ENCODE measurements around the gene MYLK4. TPM values are rescaled to one million over a fixed set of nuclear protein-coding genes. Genes with fewer than 3 reads are reported as not detected.
"Not testable (repeated sequence)": the region's sequence is repeated elsewhere in the genome, so short reads cannot be mapped to it uniquely, and the experiment has no call there.

Gene MYLK4
- total and polyA plus RNA-seq, 8 donors: 0.12 to 1.3 (median 0.43) TPM; not detected in 3

DNA sequence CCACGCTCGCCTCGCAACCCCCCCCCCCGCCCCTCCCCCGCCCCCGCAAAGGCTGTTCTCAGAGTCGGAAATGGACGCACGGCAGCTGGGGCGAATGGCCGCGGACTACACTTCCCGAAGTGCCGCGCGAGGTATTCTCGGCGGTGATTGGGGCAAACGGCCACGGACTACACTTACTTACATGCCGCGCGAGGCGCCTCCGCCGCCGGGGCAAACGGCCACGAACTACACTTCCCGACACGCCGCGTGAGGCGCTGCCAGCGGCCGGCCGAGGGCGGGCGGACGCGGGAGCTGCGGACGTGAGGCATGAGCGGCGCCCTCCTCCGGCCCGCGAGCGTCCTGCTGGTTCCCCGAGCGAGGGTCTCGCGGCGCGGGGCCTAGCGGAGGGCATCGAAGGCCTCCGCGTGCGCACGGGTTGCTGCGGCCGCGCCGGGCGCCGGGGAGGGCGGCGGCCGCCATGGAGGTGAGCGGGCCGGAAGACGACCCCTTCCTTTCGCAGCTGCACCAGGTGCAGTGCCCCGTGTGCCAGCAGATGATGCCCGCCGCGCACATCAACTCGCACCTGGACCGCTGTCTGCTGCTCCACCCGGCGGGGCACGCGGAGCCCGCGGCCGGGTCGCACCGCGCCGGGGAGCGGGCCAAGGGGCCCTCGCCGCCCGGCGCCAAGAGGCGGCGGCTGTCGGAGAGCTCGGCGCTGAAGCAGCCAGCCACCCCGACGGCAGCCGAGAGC, 14.6 kb upstream of the MYLK4 start, which contains the start of gene WRNIP1:
Gene WRNIP1, plus strand, starts transcription at position 228 of the 730 bp plus-strand sequence. Its CDS starts 230 bp downstream, at position 458.
- no peaks in the 10 kb centered on the region for H3K27me3 ChIP-seq
- H3K27ac ChIP-seq: peak within 1 kb of the TSS; percentile 93 to 96 (median 94)
- TF ChIP-seq POLR2A (IDR thresholded peaks at IDR 0.05) (no peak), POLR2AphosphoS5 (IDR thresholded peaks at IDR 0.05) (peak; percentile 79 to 88 (median 85)), EP300 (IDR thresholded peaks at IDR 0.05) (no peak)
- TF ChIP-seq, protein P1, sequence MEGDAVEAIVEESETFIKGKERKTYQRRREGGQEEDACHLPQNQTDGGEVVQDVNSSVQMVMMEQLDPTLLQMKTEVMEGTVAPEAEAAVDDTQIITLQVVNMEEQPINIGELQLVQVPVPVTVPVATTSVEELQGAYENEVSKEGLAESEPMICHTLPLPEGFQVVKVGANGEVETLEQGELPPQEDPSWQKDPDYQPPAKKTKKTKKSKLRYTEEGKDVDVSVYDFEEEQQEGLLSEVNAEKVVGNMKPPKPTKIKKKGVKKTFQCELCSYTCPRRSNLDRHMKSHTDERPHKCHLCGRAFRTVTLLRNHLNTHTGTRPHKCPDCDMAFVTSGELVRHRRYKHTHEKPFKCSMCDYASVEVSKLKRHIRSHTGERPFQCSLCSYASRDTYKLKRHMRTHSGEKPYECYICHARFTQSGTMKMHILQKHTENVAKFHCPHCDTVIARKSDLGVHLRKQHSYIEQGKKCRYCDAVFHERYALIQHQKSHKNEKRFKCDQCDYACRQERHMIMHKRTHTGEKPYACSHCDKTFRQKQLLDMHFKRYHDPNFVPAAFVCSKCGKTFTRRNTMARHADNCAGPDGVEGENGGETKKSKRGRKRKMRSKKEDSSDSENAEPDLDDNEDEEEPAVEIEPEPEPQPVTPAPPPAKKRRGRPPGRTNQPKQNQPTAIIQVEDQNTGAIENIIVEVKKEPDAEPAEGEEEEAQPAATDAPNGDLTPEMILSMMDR (IDR thresholded peaks at IDR 0.05): peak in 5 of 7 experiments; percentile 32 to 83 (median 62)
- 0 to 1% (median 0%) methylated on average over 1 to 103 of the region's 104 CpGs for WGBS, 5 donors
- DNase-seq: peak; percentile 99 to 100
- H3K4me3 ChIP-seq: peak within 1 kb of the TSS; percentile 90 to 92 (median 91)
- H3K9me3 ChIP-seq: no peaks in the 10 kb centered on the region
- peaks cover 0 to 5% (median 2%) of the 10 kb centered on the region in 4 donors for H3K36me3 ChIP-seq
- intact Hi-C loops (cut with DNase I; ENCODE audit: low total_unique reads): no loop called here
- peaks cover 24 to 43% (median 40%) of the 10 kb centered on the region in 4 donors for H3K4me1 ChIP-seq

DNA sequence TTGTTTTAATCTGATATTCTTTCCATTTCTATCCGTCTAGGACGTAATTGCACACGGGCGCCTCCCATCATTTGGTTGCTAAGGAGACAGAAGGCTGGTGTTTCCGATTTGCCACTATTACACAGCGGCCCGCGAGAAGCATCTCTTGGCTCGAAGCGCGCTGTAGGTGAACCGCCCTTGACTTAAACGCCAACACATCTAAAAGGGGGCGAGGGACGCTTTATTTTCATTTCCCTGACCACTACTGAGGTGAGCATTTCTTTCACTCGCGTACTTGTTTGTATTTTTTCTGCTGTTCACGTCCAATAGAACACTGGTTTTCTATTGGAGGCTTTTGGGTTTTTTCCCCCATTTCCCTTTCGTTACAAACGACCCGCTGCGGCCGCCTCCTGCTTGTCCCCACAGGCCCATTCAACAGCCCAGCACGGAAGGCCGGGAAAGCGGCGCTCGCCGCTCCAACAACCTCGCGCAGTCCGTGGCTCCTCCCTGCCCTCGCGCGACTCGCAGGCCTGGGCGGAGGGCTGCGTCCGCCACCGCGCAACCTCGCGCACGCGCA, 14.0 kb upstream of the MYLK4 start:
- Histone ChIP-seq H3K36me3 (no peaks in the 10 kb centered on the region), H3K27ac (peak overlapping the region; percentile 93 to 96 (median 94)), H3K4me3 (peak overlapping the region; percentile 52 to 92 (median 74)), H3K9me3 (no peaks in the 10 kb centered on the region), H3K4me1 (peaks cover 19 to 37% (median 34%) of the 10 kb centered on the region in 4 donors), H3K27me3 (no peaks in the 10 kb centered on the region)
- WGBS, 5 donors: 0 to 1% (median 1%) methylated on average over 37 to 45 of the region's 45 CpGs
- intact Hi-C loops (cut with DNase I; ENCODE audit: low total_unique reads): no loop called here
- peak in 1 of 2 donors; percentile 90 for DNase-seq
- TF ChIP-seq POLR2AphosphoS5 (IDR thresholded peaks at IDR 0.05) (peak in 1 of 3 donors; percentile 44), EP300 (IDR thresholded peaks at IDR 0.05) (no peak), POLR2A (IDR thresholded peaks at IDR 0.05) (no peak)
- TF ChIP-seq, protein P1 (IDR thresholded peaks at IDR 0.05): no peak

DNA sequence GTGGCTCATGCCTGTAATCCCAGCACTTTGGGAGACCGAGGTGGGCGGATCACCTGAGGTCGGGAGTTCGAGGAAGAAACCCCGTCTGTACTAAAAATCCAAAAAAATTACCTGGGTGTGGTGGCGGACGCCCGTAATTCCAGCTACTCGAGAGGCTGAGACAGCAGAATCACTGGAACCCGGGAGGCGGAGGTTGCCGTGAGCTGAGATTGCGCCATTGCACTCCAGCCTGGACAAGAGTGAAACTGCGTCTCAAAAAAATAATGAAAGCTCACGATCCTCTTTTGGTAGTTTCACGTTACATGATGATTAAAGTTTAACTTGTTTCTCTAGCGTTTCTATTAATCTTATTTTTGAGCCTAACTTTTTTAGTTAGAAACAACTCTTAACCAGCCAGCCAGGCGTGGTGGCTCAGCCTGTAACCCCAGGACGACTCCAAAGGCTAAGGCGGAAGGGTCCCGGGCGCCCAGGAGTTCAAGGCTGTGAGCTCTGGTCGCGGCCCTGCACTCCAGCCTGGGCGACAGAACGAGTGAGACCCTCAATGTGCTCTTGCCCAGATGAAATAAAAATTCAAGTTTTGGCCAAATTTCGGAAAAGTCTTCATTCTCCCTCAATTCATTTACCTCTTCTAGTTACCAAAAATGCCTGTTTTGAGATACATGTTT, 13.3 kb upstream of the MYLK4 start:
- Histone ChIP-seq H3K27ac (peak overlapping the region in 4 of 5 donors; percentile 93 to 96 (median 94)), H3K9me3 (no peaks in the 10 kb centered on the region), H3K36me3 (no peaks in the 10 kb centered on the region), H3K4me1 (peaks cover 19 to 30% (median 29%) of the 10 kb centered on the region in 4 donors), H3K4me3 (peak overlapping the region; percentile 52 to 92 (median 74)), H3K27me3 (no peaks in the 10 kb centered on the region)
- intact Hi-C loops (cut with DNase I; ENCODE audit: low total_unique reads): no loop called here
- 77 to 80% (median 80%) methylated on average over 27 of the region's 27 CpGs for WGBS, 5 donors
- DNase-seq: peak in 1 of 2 donors; percentile 30
- TF ChIP-seq POLR2AphosphoS5 (IDR thresholded peaks at IDR 0.05) (no peak), POLR2A (IDR thresholded peaks at IDR 0.05) (no peak), EP300 (IDR thresholded peaks at IDR 0.05) (no peak)
- TF ChIP-seq, protein P1 (IDR thresholded peaks at IDR 0.05): no peak

DNA sequence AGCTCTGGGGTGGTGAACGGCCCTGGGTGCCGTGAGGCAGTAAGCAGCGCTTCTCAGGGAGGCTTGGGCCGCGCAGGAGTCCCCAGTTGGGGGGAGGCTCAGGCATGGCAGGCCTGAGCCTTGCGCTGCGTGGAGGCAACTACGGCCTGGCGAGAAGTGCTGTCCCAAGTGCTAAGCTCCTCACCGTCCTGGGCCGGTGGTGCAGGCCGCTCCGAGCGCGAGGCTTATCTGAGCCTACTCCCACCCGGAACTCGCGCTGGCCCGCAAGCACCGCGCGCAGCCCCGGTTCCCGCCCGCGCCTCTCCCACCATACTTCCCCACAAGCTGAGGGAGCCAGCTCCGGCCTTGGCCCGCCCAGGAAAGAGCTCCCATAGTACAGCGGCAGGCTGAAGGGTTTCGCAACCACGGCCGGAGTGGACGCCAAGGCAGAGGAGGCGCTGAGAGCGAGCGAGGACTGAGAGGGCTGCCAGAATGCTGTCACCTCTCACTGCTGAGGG, 12.7 kb upstream of the MYLK4 start:
- peak in 1 of 2 donors; percentile 28 for DNase-seq
- peaks cover 14 to 24% (median 23%) of the 10 kb centered on the region in 4 donors for H3K4me1 ChIP-seq
- TF ChIP-seq POLR2AphosphoS5 (IDR thresholded peaks at IDR 0.05) (no peak), POLR2A (IDR thresholded peaks at IDR 0.05) (no peak), EP300 (IDR thresholded peaks at IDR 0.05) (no peak)
- TF ChIP-seq, protein P1 (IDR thresholded peaks at IDR 0.05): no peak
- H3K9me3 ChIP-seq: no peaks in the 10 kb centered on the region
- intact Hi-C loops (cut with DNase I; ENCODE audit: low total_unique reads): no loop called here
- H3K4me3 ChIP-seq: no peak overlapping the region
- WGBS, 5 donors: 92 to 99% (median 95%) methylated on average over 32 to 36 of the region's 36 CpGs
- H3K27ac ChIP-seq: peak overlapping the region in 1 of 5 donors; percentile 94
- no peaks in the 10 kb centered on the region for H3K27me3 ChIP-seq
- no peaks in the 10 kb centered on the region for H3K36me3 ChIP-seq

DNA sequence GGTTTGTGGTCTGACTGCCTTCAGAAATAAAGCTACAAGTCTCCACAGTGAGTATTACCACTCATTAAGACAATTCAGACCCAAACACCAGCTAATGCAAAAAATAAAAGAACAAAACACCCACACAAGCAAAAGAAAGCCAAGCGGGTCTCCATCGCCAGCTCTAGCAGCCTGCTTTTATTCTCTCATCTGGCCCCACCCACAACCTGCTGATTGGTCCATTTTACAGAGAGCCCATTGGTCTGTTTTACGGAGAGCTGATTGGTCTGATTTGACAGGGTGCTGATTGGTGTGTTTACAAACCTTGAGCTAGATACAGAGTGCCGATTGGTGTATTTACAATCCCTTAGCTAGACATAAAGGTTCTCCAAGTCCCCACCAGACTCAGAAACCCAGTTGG, 12.1 kb upstream of the MYLK4 start:
- intact Hi-C loops (cut with DNase I; ENCODE audit: low total_unique reads); H3K27me3 ChIP-seq; H3K9me3 ChIP-seq; H3K27ac ChIP-seq; H3K36me3 ChIP-seq; DNase-seq; H3K4me3 ChIP-seq: not testable (repeated sequence)
- WGBS, 5 donors: 88 to 98% (median 92%) methylated on average over 4 of the region's 4 CpGs
- peaks cover 9 to 19% (median 18%) of the 10 kb centered on the region in 4 donors for H3K4me1 ChIP-seq
